Activated CD4-positive, alpha-beta T cell treated with anti-CD3 and anti-CD28 coated beads, Interleukin-2, amount 10 ng/mL, durations not matched to agents 24 days and 14 days (primary cell): Measurements from ENCODE around the gene SRPK3. TPM values are rescaled to one million over a fixed set of nuclear protein-coding genes. Genes with fewer than 3 reads are reported as not detected.

Experiments
- DNase-seq: peaks from one replicate; pipeline ENCODE4 v3.0.0; 2022
- H3K27ac Mint-ChIP-seq: one replicate; pipeline ENCODE4 v1.8.0; 2022; ENCODE audit warnings: mild to moderate bottlenecking, mixed read lengths
- H3K27me3 Mint-ChIP-seq: one replicate; pipeline ENCODE4 v1.8.0; 2022; ENCODE audit warnings: mixed read lengths
- H3K36me3 Mint-ChIP-seq: one replicate; pipeline ENCODE4 v1.8.0; 2022; ENCODE audit warnings: low read depth, mild to moderate bottlenecking, mixed read lengths
- H3K4me1 Mint-ChIP-seq: one replicate; pipeline ENCODE4 v1.8.0; 2021; ENCODE audit warnings: mixed read lengths
- H3K4me3 Mint-ChIP-seq: one replicate; pipeline ENCODE4 v1.8.0; 2022; ENCODE audit warnings: mild to moderate bottlenecking, moderate library complexity, mixed read lengths
- H3K9me3 Mint-ChIP-seq: one replicate; pipeline ENCODE4 v1.8.0; 2021; ENCODE audit warnings: mixed read lengths
- intact Hi-C: fragments of 100-400 bp; cut with micrococcal nuclease; formaldehyde crosslinking; loops from one replicate; pipeline ENCODE4 v1.15.1; 2023
- total RNA-seq: library from RNA; stranded (reverse); gene quantifications from 2 replicates; pipeline ENCODE4 v1.2.3, GENCODE V29; 2022

The SRPK3 gene
- total RNA-seq, result not detected in 2 replicates

- intact Hi-C loops, result no loop called here
- no peaks in the 10 kb centered on the region for H3K4me1 Mint-ChIP-seq
- no peak for DNase-seq
- H3K27ac Mint-ChIP-seq, result no peak within 1 kb of the TSS
- no peaks in the 10 kb centered on the region for H3K9me3 Mint-ChIP-seq
- no peak within 1 kb of the TSS for H3K4me3 Mint-ChIP-seq
- H3K36me3 Mint-ChIP-seq, result peaks cover 2% of the 10 kb centered on the region
- peaks cover 6% of the 10 kb centered on the region for H3K27me3 Mint-ChIP-seq
Observed at GRCh38 chrX:153780678-153781427, at the start of gene SRPK3. TSS of gene SRPK3 (plus strand) at chrX:153781041. CDS start at chrX:153781087, 46 bp downstream.

DNA sequence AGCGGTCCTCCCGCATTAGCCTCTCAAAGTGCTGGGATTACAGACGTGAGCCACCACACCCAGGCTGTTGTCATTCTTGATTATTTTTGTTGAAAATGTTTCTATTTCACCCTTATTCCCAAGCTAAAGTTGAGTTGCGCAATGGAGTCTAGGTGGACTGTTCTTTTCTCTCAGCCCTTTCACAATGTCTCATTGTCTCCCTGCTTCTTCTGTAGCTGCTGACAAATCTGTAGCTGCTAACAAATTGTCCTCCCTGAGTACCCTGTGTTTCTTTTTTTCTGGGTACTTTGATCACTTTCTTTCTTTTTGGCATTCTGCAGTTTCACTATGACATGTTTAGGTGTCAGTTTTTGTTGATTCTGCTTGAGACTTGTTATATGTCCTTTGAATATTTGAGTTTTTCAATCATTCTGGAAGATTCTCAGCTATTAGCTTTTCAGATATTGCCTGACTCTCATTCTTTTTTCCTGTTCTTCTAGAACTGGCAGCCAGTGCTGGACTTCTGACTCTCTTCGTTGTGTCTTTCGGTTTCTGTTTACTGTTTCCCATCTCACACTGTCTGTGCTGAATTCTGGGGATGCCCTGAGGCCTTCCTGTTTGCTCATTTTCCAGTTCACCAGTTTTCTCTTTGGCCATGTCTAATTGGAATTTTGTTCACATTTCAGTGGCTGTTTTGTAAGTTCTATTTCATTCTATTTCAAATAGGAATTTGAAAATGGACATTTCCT lies 49.6 kb upstream of the SRPK3 start:
- Mint-ChIP-seq H3K9me3 (no peaks in the 10 kb centered on the region), H3K27ac (peak overlapping the region; percentile 65), H3K36me3 (peaks cover 28% of the 10 kb centered on the region), H3K4me1 (peaks cover 32% of the 10 kb centered on the region), H3K27me3 (no peaks in the 10 kb centered on the region), H3K4me3 (no peak overlapping the region)
- intact Hi-C loops, result no loop called here
- no peak for DNase-seq

GRCh38 chrX:153731845-153732215 lies 49.0 kb upstream of the SRPK3 start:
- peaks cover 30% of the 10 kb centered on the region for H3K36me3 Mint-ChIP-seq
- peaks cover 31% of the 10 kb centered on the region for H3K4me1 Mint-ChIP-seq
- peak overlapping the region; percentile 65 for H3K27ac Mint-ChIP-seq
- H3K4me3 Mint-ChIP-seq, result no peak overlapping the region
- no peaks in the 10 kb centered on the region for H3K9me3 Mint-ChIP-seq
- no peak for DNase-seq
- no peaks in the 10 kb centered on the region for H3K27me3 Mint-ChIP-seq
- intact Hi-C loops, result no loop called here

DNA sequence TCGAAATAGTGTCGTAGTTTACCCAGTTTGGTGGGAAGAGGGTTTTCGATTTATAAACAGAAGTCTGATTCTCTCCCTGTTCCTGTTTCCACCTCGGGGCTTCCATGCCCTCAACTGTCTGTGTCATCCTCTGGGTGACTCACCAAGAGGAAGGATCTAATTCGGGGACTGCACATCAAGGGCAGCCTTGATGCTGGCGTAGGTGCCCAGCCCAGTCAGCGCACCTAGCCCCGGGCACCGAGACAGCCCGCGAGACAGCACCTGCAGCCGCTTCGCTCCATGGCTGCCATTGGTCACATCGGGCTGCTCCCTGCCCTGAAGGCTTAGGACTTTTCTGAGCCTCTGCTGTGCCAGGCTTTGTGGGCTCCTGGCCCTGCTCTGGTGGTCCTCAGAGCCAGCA lies 48.4 kb upstream of the SRPK3 start:
- intact Hi-C loops, result no loop called here
- Mint-ChIP-seq H3K27ac (no peak overlapping the region), H3K4me3 (no peak overlapping the region), H3K27me3 (no peaks in the 10 kb centered on the region), H3K36me3 (peaks cover 30% of the 10 kb centered on the region), H3K9me3 (no peaks in the 10 kb centered on the region), H3K4me1 (peaks cover 26% of the 10 kb centered on the region)
- no peak for DNase-seq

DNA sequence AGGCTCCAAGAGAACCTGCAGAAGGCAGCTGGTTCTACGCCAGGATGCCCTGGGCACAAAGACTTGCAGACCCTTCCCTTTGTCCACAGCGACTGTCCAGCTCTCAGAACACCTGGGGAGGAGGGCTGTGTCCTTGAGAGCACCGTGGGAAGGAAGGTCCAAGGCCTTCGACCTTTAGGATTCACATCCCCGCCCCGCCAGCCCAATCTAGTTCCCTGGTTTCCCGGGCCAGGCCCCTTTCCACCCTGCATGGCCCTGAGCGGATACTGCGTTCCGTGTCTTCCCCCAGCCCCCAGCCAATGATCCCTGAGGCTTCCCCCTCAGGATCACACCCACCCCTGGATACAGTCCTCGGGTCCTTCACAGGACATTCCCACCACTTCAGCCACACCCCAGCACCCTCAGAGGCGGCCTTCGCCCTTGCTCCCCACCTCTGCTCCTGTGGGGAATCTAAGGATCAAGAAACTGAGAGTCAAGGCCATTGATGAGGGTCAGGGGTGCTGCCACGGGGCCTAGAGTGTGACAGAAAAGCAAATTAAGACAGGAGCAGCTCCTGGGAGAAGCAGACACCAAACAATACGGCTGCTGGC lies 47.1 kb upstream of the SRPK3 start:
- peaks cover 23% of the 10 kb centered on the region for H3K4me1 Mint-ChIP-seq
- DNase-seq, result no peak
- H3K4me3 Mint-ChIP-seq, result no peak overlapping the region
- intact Hi-C loops, result no loop called here
- no peaks in the 10 kb centered on the region for H3K27me3 Mint-ChIP-seq
- no peaks in the 10 kb centered on the region for H3K9me3 Mint-ChIP-seq
- peaks cover 30% of the 10 kb centered on the region for H3K36me3 Mint-ChIP-seq
- H3K27ac Mint-ChIP-seq, result no peak overlapping the region

- no peaks in the 10 kb centered on the region for H3K9me3 Mint-ChIP-seq
- no peak for DNase-seq
- H3K4me3 Mint-ChIP-seq, result no peak overlapping the region
Observed at GRCh38 chrX:153734871-153735270, 46.0 kb upstream of the SRPK3 start.

DNA sequence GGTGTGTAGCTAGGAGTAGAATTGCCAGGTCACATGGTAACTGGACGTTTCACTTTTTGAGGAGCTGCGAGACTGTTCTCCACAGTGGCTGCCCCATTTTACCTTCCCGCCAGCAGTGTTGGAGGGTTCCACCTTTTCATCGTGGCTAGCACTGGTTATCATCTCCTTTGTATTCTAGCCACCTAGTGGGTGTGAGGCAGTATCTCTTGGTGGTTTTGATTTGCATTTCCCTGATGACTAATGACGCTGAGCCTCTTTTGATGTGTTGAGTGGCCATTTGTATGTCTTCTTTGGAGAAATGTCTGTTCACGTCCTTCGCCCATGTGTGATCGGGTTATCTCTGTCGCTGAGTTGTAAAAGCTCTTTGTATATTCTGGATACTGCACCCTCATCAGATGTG lies 45.6 kb upstream of the SRPK3 start:
- Mint-ChIP-seq H3K9me3 (no peaks in the 10 kb centered on the region), H3K4me1 (peaks cover 27% of the 10 kb centered on the region), H3K27me3 (no peaks in the 10 kb centered on the region), H3K36me3 (peaks cover 27% of the 10 kb centered on the region), H3K27ac (no peak overlapping the region), H3K4me3 (no peak overlapping the region)
- intact Hi-C loops, result no loop called here
- no peak for DNase-seq

More at GRCh38 chrX:153734871-153735270, 46.0 kb upstream of the SRPK3 start:
- peaks cover 25% of the 10 kb centered on the region for H3K36me3 Mint-ChIP-seq
- H3K27ac Mint-ChIP-seq, result no peak overlapping the region
- H3K4me1 Mint-ChIP-seq, result peaks cover 23% of the 10 kb centered on the region
- no peaks in the 10 kb centered on the region for H3K27me3 Mint-ChIP-seq
- intact Hi-C loops, result no loop called here

- H3K4me3 Mint-ChIP-seq, result no peak overlapping the region
- H3K4me1 Mint-ChIP-seq, result peaks cover 28% of the 10 kb centered on the region
- H3K27me3 Mint-ChIP-seq, result no peaks in the 10 kb centered on the region
- no peaks in the 10 kb centered on the region for H3K9me3 Mint-ChIP-seq
- intact Hi-C loops, result no loop called here
- H3K36me3 Mint-ChIP-seq, result peaks cover 23% of the 10 kb centered on the region
- DNase-seq, result no peak
- H3K27ac Mint-ChIP-seq, result no peak overlapping the region
Observed at GRCh38 chrX:153736071-153736820, 44.6 kb upstream of the SRPK3 start.

DNA sequence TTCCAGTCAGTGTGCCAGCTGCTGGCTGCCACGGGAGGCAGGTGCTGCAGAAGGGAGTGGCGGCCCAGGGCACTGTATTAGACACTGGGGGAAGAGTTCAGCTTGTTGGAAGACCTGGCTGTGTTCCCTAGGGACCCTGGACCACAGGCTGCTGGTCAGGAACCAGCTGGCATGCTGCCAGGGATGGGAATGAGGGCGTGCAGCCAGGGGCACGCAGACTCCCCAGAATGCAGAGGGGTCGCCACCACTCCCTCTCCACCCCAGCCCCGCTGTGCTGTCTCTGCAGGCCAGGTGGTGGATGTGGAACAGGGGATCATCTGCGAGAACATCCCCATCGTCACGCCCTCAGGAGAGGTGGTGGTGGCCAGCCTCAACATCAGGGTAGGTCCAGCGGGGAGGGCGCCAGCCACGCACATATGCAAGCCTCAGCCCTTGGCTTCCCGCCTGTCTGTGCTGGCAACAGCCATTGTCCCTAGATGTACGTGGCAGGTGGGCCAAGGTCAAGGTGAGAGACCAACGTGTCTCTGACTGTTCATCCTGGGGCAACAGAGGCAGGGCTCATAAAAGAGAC lies 43.9 kb upstream of the SRPK3 start:
- intact Hi-C loops, result no loop called here
- Mint-ChIP-seq H3K4me3 (no peak overlapping the region), H3K27ac (no peak overlapping the region), H3K4me1 (peaks cover 23% of the 10 kb centered on the region), H3K36me3 (peaks cover 17% of the 10 kb centered on the region), H3K27me3 (no peaks in the 10 kb centered on the region), H3K9me3 (no peaks in the 10 kb centered on the region)
- no peak for DNase-seq

DNA sequence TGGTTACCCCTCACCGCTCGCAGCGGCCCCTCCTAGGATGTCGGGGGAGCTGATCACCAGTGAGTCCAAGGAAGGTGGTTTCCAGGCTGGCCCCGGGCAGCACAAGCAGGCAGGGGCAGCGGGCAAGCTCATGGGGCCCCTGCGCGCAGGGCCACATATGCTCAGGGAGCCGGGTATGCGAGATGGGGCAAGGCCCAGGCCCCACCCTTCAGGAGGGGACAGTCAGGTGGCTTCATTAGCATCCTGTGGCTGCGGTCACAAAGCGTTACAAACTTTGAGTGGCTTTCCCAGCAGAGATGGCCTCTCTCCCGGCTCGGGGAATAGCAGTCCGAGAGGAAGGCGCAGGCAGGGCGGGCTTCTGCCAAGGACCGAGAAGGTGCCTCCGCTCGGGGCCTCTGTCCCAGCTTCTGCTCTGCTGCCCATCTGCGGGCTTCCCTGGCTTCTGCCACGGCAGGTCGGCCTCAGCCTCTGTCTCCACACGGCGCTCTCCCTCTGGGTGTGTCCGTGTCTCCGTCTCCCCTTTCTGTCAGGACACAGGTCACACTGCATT lies 42.7 kb upstream of the SRPK3 start:
- intact Hi-C loops, result no loop called here
- H3K27me3 Mint-ChIP-seq, result no peaks in the 10 kb centered on the region
- H3K4me1 Mint-ChIP-seq, result peaks cover 22% of the 10 kb centered on the region
- no peak overlapping the region for H3K4me3 Mint-ChIP-seq
- H3K27ac Mint-ChIP-seq, result no peak overlapping the region
- peaks cover 16% of the 10 kb centered on the region for H3K36me3 Mint-ChIP-seq
- DNase-seq, result no peak
- H3K9me3 Mint-ChIP-seq, result no peaks in the 10 kb centered on the region

GRCh38 chrX:153739754-153740486 lies 40.9 kb upstream of the SRPK3 start:
- Mint-ChIP-seq H3K9me3 (no peaks in the 10 kb centered on the region), H3K36me3 (peaks cover 10% of the 10 kb centered on the region), H3K4me3 (peak overlapping the region; percentile 77), H3K27ac (peak overlapping the region; percentile 93), H3K27me3 (peaks cover 3% of the 10 kb centered on the region), H3K4me1 (peaks cover 20% of the 10 kb centered on the region)
- peak; percentile 79 for DNase-seq
- intact Hi-C loops, result no loop called here

GRCh38 chrX:153740631-153741222 lies 40.1 kb upstream of the SRPK3 start:
- Mint-ChIP-seq H3K9me3 (no peaks in the 10 kb centered on the region), H3K36me3 (peaks cover 5% of the 10 kb centered on the region), H3K4me3 (peak overlapping the region; percentile 77), H3K27me3 (peaks cover 4% of the 10 kb centered on the region), H3K4me1 (peaks cover 12% of the 10 kb centered on the region), H3K27ac (peak overlapping the region; percentile 93)
- DNase-seq, result no peak
- intact Hi-C loops, result no loop called here
